ENCODE results near the gene RBPJ.

Gene RBPJ

DNA sequence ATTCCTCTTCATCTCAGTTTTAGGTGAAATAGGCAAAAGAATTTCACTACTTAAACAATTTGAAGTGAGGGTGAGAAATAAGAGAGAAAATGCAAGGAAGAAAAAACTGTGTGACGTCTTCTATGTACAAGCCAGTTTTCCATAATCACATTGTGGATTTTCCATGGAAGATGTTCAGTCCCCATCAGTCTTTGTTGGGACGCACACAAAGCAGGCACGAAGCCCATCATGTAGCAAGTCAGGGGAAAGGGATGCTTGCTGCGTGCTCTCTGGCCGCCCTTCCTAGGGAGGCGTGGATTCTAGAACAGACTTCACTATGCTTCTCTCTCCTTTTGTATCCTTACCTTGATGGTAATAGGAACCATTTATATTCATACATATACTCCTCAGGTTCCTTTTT is 54.7 kb downstream of the RBPJ start:
- TF ChIP-seq CTCF (IDR thresholded peaks at IDR 0.05; ENCODE audit: low read depth, low read length): no peak
- no peak for DNase-seq (ENCODE audit: extremely low read depth, low read depth)

DNA sequence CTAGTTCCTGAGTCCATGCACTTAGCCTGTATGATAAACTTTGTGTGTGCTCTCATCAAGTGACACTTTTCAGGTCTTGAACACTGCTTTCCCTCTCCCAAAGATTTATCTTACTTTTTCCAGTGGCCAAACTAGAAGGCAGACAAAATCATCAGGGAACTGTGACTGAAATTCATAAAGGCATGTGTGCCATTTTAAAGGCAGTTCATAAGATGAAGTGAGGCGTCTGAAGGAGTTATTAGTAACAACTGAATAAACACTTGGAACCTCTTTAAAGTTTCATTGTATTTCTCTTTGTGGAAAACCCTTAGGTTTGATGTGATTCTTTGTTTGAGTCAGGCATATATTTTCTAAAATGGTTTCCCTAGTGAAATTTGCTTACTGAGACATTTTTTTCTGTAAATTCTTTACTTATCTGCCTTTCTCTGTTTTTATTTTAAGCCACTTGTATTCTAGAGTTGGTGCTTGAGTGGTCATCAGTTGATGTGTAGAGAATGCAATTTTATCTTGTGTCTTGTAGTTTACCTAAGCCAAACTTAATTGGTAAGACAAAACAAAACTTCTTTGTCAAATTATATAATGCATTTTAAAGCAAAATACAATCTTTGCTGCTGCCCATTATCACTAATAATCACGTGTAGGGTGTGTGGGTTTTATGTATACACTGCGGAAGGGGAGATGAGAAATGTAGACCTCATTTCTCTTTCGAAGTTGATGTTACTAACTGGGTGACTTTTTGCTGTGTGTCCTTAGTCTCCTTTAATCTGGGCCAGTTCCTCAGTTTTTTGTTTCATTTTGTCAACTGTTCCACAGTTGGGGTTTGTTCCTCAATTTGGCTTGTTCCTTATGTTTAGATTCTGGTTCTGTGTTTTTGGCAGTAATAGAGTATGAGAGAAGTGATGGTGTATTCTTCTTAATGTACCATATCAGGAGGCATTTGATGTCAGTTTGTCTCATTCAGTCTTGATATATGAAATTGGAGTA is 56.8 kb downstream of the RBPJ start:
- no peak for DNase-seq (ENCODE audit: extremely low read depth, low read depth)
- TF ChIP-seq CTCF (IDR thresholded peaks at IDR 0.05; ENCODE audit: low read depth, low read length): no peak

DNA sequence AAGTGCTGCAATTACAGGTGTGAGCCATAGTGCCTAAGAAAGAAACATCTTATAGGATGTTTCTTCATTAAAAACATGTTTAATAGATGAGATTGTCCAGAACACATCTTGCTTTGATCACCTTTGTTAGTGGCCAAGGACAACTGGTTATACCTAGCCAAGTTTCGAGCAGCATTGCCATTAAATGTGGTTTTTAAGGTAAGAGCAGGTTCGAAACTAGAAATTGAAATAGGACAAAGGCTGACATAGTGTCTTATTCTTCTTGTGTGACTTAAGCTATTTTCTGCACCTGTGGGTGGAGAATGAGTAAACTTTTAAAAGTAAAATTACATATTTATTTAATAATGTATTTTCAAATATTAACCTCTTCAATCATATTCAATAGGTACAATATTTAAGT is 59.0 kb downstream of the RBPJ start:
- TF ChIP-seq CTCF (IDR thresholded peaks at IDR 0.05; ENCODE audit: low read depth, low read length): no peak
- no peak for DNase-seq (ENCODE audit: extremely low read depth, low read depth)

DNA sequence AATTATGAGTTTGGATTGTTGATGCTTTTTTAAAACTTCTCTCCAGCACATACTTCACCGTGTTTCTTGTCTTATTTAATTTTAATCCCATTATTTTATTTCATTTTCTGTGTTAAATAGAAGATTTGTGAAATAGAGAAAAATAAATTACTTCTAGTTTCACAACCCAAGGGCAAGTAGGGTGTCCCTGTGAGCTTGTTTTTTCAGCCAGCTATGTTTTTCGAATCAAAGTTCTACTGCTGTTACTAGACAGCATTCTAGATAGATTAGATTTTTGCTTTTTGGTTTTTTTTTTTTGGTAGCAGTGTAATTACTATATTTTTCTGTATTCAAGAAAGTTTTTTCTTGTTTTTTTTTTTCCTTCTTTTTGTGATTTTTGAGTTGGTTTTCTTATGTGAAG is 59.9 kb downstream of the RBPJ start:
- no peak for DNase-seq (ENCODE audit: extremely low read depth, low read depth)
- TF ChIP-seq CTCF (IDR thresholded peaks at IDR 0.05; ENCODE audit: low read depth, low read length): no peak

GRCh38 chr4:26384380-26385057 is 63.7 kb downstream of the RBPJ start:
- DNase-seq (ENCODE audit: extremely low read depth, low read depth): no peak
- no peak for TF ChIP-seq CTCF (IDR thresholded peaks at IDR 0.05; ENCODE audit: low read depth, low read length)

- DNase-seq (ENCODE audit: extremely low read depth, low read depth): no peak
- TF ChIP-seq CTCF (IDR thresholded peaks at IDR 0.05; ENCODE audit: low read depth, low read length): no peak
These were observed 64.9 kb downstream of the RBPJ start for GRCh38 chr4:26385690-26386089.

DNA sequence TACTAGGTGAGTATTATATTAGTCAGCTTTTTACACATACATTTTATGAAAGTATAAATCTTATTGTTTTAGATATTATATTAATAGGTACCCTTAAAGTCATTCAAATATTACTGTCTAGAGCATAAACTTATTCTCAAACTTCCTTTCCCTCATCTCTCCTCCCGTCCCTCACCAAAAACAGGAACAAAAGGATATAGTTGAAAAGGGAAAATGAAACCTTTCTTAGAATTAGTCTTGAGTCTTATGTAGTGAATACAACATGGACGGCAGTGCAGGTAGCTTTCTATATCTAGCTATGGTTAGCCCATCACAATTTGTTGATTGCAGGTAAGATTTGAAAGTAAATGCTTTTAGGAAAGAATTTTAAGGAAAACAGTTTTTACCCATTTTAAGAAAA is 65.6 kb downstream of the RBPJ start:
- no peak for DNase-seq (ENCODE audit: extremely low read depth, low read depth)
- TF ChIP-seq CTCF (IDR thresholded peaks at IDR 0.05; ENCODE audit: low read depth, low read length): no peak

Data from AG09319 (cell line).